Measurements from ENCODE around the gene LSP1. TPM values are rescaled to one million over a fixed set of nuclear protein-coding genes. Genes with fewer than 3 reads are reported as not detected.

Gene LSP1
- polyA plus RNA-seq, 4 donors: 4.5 to 45.1 (median 22.3) TPM

GRCh38 chr11:1894759-1895158 lies 41.9 kb downstream of the LSP1 start:
- WGBS, 3 donors: 88 to 90% (median 88%) methylated on average over 11 of the region's 11 CpGs
- no peak for FAIRE-seq
- no peak for DNase-seq

DNA sequence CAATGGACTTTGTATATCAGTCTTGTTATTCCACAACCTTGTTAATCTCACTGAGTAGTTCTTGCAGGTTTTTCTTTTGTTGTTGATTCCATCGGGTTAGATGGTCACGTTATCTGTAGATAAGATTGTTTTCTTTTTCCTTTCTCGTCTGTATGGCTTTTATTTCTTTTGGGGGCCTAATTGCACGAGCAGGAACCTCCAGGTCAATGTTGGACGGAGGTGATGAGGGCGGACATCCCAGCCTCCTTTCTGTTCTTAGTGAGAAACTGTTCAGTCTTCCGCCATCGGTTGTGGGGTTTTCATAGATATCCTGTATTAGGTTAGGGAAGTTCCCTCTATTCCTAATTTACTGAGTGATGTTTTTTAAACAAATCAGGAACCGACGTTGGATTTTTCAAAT lies 43.6 kb downstream of the LSP1 start:
- H3K4me1 ChIP-seq (ENCODE audit: control insufficient read depth in 3 of 3, insufficient read depth in 2 of 3, low read depth in 1 of 3, low read length in 2 of 3): peaks cover 0 to 9% (median 0%) of the 10 kb centered on the region in 3 donors
- peaks cover 0 to under 1% (median 0%) of the 10 kb centered on the region in 3 donors for H3K27me3 ChIP-seq (ENCODE audit: control insufficient read depth in 3 of 3, insufficient read depth in 3 of 3, low read length in 3 of 3)
- no peak overlapping the region for H3K27ac ChIP-seq (ENCODE audit: low read depth in 1 of 3, low read length in 2 of 3)
- DNase-seq (no peak), FAIRE-seq (no peak)
- WGBS, 3 donors: 49 to 62% (median 57%) methylated on average over 10 of the region's 10 CpGs
- H3K36me3 ChIP-seq (ENCODE audit: control insufficient read depth in 3 of 3, insufficient read depth in 2 of 3, low read depth in 1 of 3, low read length in 3 of 3): no peaks in the 10 kb centered on the region
- no peak overlapping the region for H3K4me3 ChIP-seq (ENCODE audit: low read depth in 1 of 3, low read length in 3 of 3)
- no peaks in the 10 kb centered on the region for H3K9me3 ChIP-seq (ENCODE audit: control insufficient read depth in 2 of 2, insufficient read depth in 1 of 2, low read depth in 1 of 2, low read length in 1 of 2)

More at GRCh38 chr11:1894759-1895158, 41.9 kb downstream of the LSP1 start:
- Histone ChIP-seq H3K9me3 (ENCODE audit: control insufficient read depth in 2 of 2, insufficient read depth in 1 of 2, low read depth in 1 of 2, low read length in 1 of 2) (no peaks in the 10 kb centered on the region), H3K4me1 (ENCODE audit: control insufficient read depth in 3 of 3, insufficient read depth in 2 of 3, low read depth in 1 of 3, low read length in 2 of 3) (peaks cover 0 to 9% (median 0%) of the 10 kb centered on the region in 3 donors), H3K36me3 (ENCODE audit: control insufficient read depth in 3 of 3, insufficient read depth in 2 of 3, low read depth in 1 of 3, low read length in 3 of 3) (no peaks in the 10 kb centered on the region), H3K27ac (ENCODE audit: low read depth in 1 of 3, low read length in 2 of 3) (no peak overlapping the region), H3K27me3 (ENCODE audit: control insufficient read depth in 3 of 3, insufficient read depth in 3 of 3, low read length in 3 of 3) (peaks cover 0 to 3% (median 0%) of the 10 kb centered on the region in 3 donors), H3K4me3 (ENCODE audit: low read depth in 1 of 3, low read length in 3 of 3) (no peak overlapping the region)

- no peaks in the 10 kb centered on the region for H3K27me3 ChIP-seq (ENCODE audit: control insufficient read depth in 3 of 3, insufficient read depth in 3 of 3, low read length in 3 of 3)
- 73 to 82% (median 73%) methylated on average over 12 of the region's 12 CpGs for WGBS, 3 donors
- H3K36me3 ChIP-seq (ENCODE audit: control insufficient read depth in 3 of 3, insufficient read depth in 2 of 3, low read depth in 1 of 3, low read length in 3 of 3): no peaks in the 10 kb centered on the region
- DNase-seq: no peak
- no peak overlapping the region for H3K4me3 ChIP-seq (ENCODE audit: low read depth in 1 of 3, low read length in 3 of 3)
- peaks cover 0 to 9% (median 0%) of the 10 kb centered on the region in 3 donors for H3K4me1 ChIP-seq (ENCODE audit: control insufficient read depth in 3 of 3, insufficient read depth in 2 of 3, low read depth in 1 of 3, low read length in 2 of 3)
- FAIRE-seq: no peak
- no peaks in the 10 kb centered on the region for H3K9me3 ChIP-seq (ENCODE audit: control insufficient read depth in 2 of 2, insufficient read depth in 1 of 2, low read depth in 1 of 2, low read length in 1 of 2)
- H3K27ac ChIP-seq (ENCODE audit: low read depth in 1 of 3, low read length in 2 of 3): peak overlapping the region in 1 of 3 donors; percentile 8
These were observed 44.0 kb downstream of the LSP1 start for GRCh38 chr11:1896923-1897322.

GRCh38 chr11:1899090-1899489 lies 46.2 kb downstream of the LSP1 start:
- DNase-seq (peak; percentile 61 to 62), FAIRE-seq (no peak)
- Histone ChIP-seq H3K27me3 (ENCODE audit: control insufficient read depth in 3 of 3, insufficient read depth in 3 of 3, low read length in 3 of 3) (peaks cover 0 to 2% (median 0%) of the 10 kb centered on the region in 3 donors), H3K36me3 (ENCODE audit: control insufficient read depth in 3 of 3, insufficient read depth in 2 of 3, low read depth in 1 of 3, low read length in 3 of 3) (no peaks in the 10 kb centered on the region), H3K27ac (ENCODE audit: low read depth in 1 of 3, low read length in 2 of 3) (no peak overlapping the region), H3K4me1 (ENCODE audit: control insufficient read depth in 3 of 3, insufficient read depth in 2 of 3, low read depth in 1 of 3, low read length in 2 of 3) (peaks cover 0 to 9% (median 0%) of the 10 kb centered on the region in 3 donors), H3K4me3 (ENCODE audit: low read depth in 1 of 3, low read length in 3 of 3) (no peak overlapping the region), H3K9me3 (ENCODE audit: control insufficient read depth in 2 of 2, insufficient read depth in 1 of 2, low read depth in 1 of 2, low read length in 1 of 2) (no peaks in the 10 kb centered on the region)
- WGBS, 3 donors: 13 to 63% (median 35%) methylated on average over 4 of the region's 4 CpGs

DNA sequence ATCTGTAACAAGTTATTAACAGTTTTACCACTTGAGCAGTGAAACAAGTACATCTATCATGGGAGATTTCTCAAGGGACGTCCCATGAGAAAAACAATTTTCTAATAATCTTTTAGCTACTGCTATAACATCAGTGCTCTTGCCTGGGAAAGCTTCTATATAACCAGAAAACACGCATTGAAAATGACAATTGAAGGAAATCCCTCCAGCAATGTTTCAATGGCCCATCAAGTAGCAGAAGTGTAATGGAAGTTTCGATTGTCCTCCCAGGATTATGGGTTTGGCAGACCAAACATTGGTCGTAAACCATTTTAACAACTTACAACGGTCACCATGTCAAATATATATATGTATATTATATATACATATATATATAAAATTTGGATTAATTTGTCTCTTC lies 46.8 kb downstream of the LSP1 start:
- peaks cover 0 to 2% (median 0%) of the 10 kb centered on the region in 3 donors for H3K27me3 ChIP-seq (ENCODE audit: control insufficient read depth in 3 of 3, insufficient read depth in 3 of 3, low read length in 3 of 3)
- no peaks in the 10 kb centered on the region for H3K36me3 ChIP-seq (ENCODE audit: control insufficient read depth in 3 of 3, insufficient read depth in 2 of 3, low read depth in 1 of 3, low read length in 3 of 3)
- WGBS, 3 donors: 83 to 88% (median 85%) methylated on average over 5 of the region's 5 CpGs
- no peak overlapping the region for H3K4me3 ChIP-seq (ENCODE audit: low read depth in 1 of 3, low read length in 3 of 3)
- DNase-seq: no peak
- peaks cover 0 to 9% (median 0%) of the 10 kb centered on the region in 3 donors for H3K4me1 ChIP-seq (ENCODE audit: control insufficient read depth in 3 of 3, insufficient read depth in 2 of 3, low read depth in 1 of 3, low read length in 2 of 3)
- H3K27ac ChIP-seq (ENCODE audit: low read depth in 1 of 3, low read length in 2 of 3): no peak overlapping the region
- no peak for FAIRE-seq
- no peaks in the 10 kb centered on the region for H3K9me3 ChIP-seq (ENCODE audit: control insufficient read depth in 2 of 2, insufficient read depth in 1 of 2, low read depth in 1 of 2, low read length in 1 of 2)

DNA sequence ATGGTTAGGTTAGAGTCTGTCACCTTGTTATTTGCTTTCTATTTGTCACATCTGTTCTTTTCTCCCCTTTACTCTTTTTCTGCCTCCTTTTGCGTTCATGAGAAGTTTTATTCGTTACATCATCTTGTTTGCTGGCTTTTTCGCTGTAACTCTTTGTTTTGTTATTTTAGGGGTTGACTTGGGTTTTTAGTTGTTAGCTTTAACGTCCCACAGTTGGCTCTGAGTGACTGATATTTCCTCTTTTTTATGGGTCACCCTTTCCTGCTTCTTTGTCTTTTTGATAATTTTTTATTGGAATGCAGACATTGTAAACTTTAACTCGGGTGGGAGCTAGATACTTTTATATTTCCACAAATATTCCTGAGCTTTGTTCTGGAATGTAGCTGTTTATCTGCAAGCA lies 53.3 kb downstream of the LSP1 start:
- WGBS, 3 donors: 39 to 43% (median 42%) methylated on average over 5 of the region's 5 CpGs
- peak overlapping the region in 1 of 3 donors; percentile 32 for H3K27ac ChIP-seq (ENCODE audit: low read depth in 1 of 3, low read length in 2 of 3)
- no peaks in the 10 kb centered on the region for H3K9me3 ChIP-seq (ENCODE audit: control insufficient read depth in 2 of 2, insufficient read depth in 1 of 2, low read depth in 1 of 2, low read length in 1 of 2)

GRCh38 chr11:1906611-1907423 lies 53.9 kb downstream of the LSP1 start:
- FAIRE-seq (no peak), DNase-seq (no peak)
- Histone ChIP-seq H3K36me3 (ENCODE audit: control insufficient read depth in 3 of 3, insufficient read depth in 2 of 3, low read depth in 1 of 3, low read length in 3 of 3) (no peaks in the 10 kb centered on the region), H3K4me3 (ENCODE audit: low read depth in 1 of 3, low read length in 3 of 3) (no peak overlapping the region), H3K27ac (ENCODE audit: low read depth in 1 of 3, low read length in 2 of 3) (peak overlapping the region in 1 of 3 donors; percentile 32), H3K4me1 (ENCODE audit: control insufficient read depth in 3 of 3, insufficient read depth in 2 of 3, low read depth in 1 of 3, low read length in 2 of 3) (peaks cover 0 to 8% (median 0%) of the 10 kb centered on the region in 3 donors), H3K9me3 (ENCODE audit: control insufficient read depth in 2 of 2, insufficient read depth in 1 of 2, low read depth in 1 of 2, low read length in 1 of 2) (no peaks in the 10 kb centered on the region), H3K27me3 (ENCODE audit: control insufficient read depth in 3 of 3, insufficient read depth in 3 of 3, low read length in 3 of 3) (peaks cover 0 to 2% (median 0%) of the 10 kb centered on the region in 3 donors)
- WGBS, 3 donors: 72 to 84% (median 79%) methylated on average over 14 of the region's 14 CpGs

More for the DNA sequence above, 53.3 kb downstream of the LSP1 start:
- no peak for FAIRE-seq
- H3K27me3 ChIP-seq (ENCODE audit: control insufficient read depth in 3 of 3, insufficient read depth in 3 of 3, low read length in 3 of 3): peaks cover 0 to 2% (median 0%) of the 10 kb centered on the region in 3 donors
- DNase-seq: no peak
- H3K4me3 ChIP-seq (ENCODE audit: low read depth in 1 of 3, low read length in 3 of 3): no peak overlapping the region
- H3K4me1 ChIP-seq (ENCODE audit: control insufficient read depth in 3 of 3, insufficient read depth in 2 of 3, low read depth in 1 of 3, low read length in 2 of 3): peaks cover 0 to 8% (median 0%) of the 10 kb centered on the region in 3 donors
- no peaks in the 10 kb centered on the region for H3K36me3 ChIP-seq (ENCODE audit: control insufficient read depth in 3 of 3, insufficient read depth in 2 of 3, low read depth in 1 of 3, low read length in 3 of 3)

DNA sequence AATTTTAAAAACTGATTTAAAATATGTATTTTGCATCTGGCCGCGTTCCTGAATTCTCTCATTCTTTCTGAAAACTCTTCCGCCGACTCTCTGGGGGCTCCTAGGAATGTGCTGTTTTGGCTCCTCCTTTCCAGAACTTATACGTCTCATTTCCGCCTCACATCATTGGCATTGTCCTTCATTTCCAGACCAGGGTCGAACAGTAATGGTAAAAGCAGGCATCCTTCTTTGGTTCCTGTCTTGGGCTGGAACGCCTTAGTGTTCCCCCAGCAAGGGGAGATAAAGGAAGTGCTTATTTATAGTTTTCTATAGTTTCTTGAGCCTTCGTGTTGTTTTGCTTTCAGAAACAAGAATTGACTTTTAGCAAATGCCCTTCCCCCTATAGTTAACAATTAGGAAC lies 55.7 kb downstream of the LSP1 start:
- Histone ChIP-seq H3K36me3 (ENCODE audit: control insufficient read depth in 3 of 3, insufficient read depth in 2 of 3, low read depth in 1 of 3, low read length in 3 of 3) (no peaks in the 10 kb centered on the region), H3K4me3 (ENCODE audit: low read depth in 1 of 3, low read length in 3 of 3) (no peak overlapping the region), H3K9me3 (ENCODE audit: control insufficient read depth in 2 of 2, insufficient read depth in 1 of 2, low read depth in 1 of 2, low read length in 1 of 2) (no peaks in the 10 kb centered on the region), H3K27ac (ENCODE audit: low read depth in 1 of 3, low read length in 2 of 3) (peak overlapping the region in 2 of 3 donors; percentile 49 to 59), H3K27me3 (ENCODE audit: control insufficient read depth in 3 of 3, insufficient read depth in 3 of 3, low read length in 3 of 3) (peaks cover 0 to 2% (median 0%) of the 10 kb centered on the region in 3 donors), H3K4me1 (ENCODE audit: control insufficient read depth in 3 of 3, insufficient read depth in 2 of 3, low read depth in 1 of 3, low read length in 2 of 3) (peaks cover 0 to 8% (median 0%) of the 10 kb centered on the region in 3 donors)
- WGBS, 3 donors: 44 to 68% (median 54%) methylated on average over 9 of the region's 9 CpGs
- DNase-seq: peak in 1 of 2 donors; percentile 23
- FAIRE-seq: no peak

Data from small intestine (tissue), 7 donors.